CD4-positive, alpha-beta T cell treated with Interleukin-21 for 1 hour (primary cell): ENCODE measurements around the gene PAX7.

Source experiments
- DNase-seq: peaks from one replicate; pipeline ENCODE4 v3.0.0-alpha.2; 2020

Gene PAX7

GRCh38 chr1:18642278-18643095, 11.8 kb downstream of the PAX7 start:
- DNase-seq = no peak

- DNase-seq = no peak
These were observed 12.7 kb downstream of the PAX7 start for GRCh38 chr1:18643154-18644012.

DNA sequence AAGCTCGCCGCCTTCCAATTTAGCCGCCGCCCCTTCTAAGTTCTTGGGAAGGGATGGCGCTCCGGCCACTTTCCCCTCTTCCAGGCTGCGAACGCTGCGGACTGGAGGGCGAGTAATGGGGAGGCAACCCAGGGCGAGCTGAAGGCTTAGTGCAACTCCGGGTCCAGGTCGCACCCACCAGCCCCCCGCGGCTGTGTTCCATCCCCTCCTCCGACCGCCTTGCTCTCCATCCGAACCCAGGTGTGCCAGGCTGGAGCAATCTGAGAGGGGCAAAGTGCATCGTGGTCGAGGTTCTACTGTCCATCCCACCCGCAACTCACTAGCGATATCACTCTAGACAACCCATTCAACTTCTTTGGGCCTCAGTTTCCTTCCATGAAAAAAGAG, 13.4 kb downstream of the PAX7 start:
- no peak for DNase-seq

- DNase-seq = no peak
These were observed 13.8 kb downstream of the PAX7 start for GRCh38 chr1:18644446-18644845.

DNA sequence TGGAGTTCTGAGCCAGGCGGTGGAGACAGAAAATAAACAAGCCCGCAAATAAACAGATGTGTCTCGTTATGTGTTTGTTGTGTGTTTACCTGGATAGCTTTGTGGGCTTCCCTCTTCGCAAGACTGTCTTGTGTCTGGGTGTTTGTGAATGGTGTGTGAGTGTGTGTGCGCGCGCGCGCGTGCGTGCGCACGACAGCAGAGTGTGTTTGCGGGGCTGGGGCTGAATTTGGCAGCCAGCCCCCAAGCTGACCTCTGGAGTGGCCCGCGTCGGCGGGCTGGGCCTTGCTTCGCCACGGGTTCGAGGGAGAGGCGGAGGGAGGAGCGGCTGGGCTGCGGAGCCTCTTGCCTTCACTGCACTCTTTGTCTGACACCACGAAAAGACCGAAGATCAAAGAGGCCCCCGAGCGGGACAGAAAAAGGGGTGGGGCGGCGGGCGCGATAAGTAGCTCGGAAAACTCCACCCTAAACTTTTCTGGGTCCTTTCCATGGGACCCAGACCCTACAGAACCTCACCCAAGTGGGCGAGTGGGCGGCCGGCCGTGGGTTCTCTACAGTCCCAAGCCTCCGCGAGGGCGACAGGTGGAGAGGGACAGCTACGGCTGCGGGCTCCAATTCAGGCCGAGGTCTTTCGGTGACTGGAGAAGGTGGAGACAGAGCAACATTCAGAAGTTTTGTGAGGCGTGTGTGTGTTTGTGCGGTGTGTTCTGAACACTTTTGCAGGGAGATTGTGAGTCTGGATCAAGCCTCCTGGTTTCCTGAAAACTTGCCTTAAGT, 14.5 kb downstream of the PAX7 start:
- DNase-seq = no peak

GRCh38 chr1:18645747-18646090, 15.1 kb downstream of the PAX7 start:
- no peak for DNase-seq

GRCh38 chr1:18646091-18646785, 15.6 kb downstream of the PAX7 start:
- no peak for DNase-seq

GRCh38 chr1:18646786-18647410, 16.3 kb downstream of the PAX7 start:
- DNase-seq = no peak

DNA sequence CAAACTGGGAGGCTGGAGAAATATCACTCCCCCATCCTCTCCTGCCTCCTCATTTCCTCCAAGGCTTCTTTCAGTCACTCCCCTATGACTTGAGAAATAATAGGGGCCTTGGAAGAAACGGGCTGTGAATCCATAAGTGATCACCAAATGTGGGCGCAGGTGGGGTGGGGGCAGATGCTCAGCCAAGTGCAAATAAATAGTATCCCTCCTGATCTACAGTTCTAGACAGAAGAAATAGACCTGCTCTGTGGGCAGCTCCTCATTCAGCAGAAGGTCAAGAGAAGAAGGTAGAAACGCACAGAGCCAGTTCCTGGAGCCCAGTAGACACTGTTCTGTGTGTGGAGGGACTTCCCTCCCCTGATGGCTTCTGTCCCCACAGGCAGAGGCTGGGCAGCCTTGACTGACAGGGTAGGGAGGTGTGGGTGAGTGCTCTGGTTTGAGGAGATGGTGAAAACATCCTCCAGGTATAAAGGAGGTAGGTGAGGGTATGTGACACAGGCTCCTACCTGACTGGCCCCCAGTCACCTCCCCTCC, 17.1 kb downstream of the PAX7 start:
- DNase-seq = no peak

DNA sequence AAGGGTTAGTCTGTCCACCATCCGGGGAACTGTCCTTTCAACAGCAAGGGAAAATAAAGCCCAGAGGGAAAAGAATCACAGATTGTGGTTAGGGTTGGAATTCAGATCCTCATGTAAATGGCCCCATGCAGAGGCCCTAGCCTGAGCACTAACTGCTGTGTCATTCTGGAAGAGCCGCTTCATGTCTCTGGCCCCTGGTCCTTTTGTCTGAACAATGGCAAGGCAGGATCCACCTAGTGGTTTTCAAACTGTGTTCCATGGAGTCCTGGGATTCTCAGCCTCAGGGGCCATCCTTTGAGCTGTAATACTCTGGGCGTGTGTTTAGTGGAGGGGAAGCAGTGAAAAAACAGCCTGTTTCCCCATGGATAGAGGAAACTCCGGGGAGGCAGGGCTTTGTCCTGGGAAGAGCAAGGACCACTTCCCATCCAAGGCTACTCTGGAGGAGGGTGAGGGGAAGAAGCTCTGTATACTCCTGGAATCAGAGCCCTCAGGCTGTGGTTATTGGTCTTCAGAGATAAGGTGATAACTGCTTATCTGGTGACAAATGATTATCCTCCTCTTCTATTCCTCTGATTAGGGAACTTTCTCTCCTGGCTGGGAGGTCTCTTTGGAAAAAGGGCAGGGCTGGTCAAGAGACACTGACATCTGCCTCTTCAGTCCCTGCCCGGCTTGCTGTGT, 19.2 kb downstream of the PAX7 start:
- no peak for DNase-seq

- peak; percentile 9 for DNase-seq
These were observed 21.1 kb downstream of the PAX7 start for GRCh38 chr1:18651713-18652112.

- no peak for DNase-seq
These were observed 22.1 kb downstream of the PAX7 start for GRCh38 chr1:18652791-18653190.

DNA sequence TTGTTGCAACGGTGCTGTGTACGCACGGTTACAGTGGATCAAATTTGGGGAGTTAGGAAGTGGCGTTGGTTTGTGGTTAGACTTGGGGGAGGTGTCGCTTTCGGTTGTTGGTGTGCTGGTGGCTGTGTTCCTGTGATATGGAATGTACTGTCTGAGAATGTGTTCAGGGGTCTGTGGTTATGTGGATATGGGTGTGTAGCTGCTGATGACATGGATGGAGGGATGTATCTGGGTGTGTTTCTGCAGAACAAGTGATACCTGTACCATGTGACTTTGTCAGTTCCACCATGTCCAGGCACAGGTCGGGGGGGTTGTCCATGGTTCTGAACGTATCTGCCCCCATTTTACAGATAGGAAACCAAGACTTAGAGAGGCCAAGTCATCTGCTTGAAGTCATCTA, 22.7 kb downstream of the PAX7 start:
- DNase-seq = no peak

DNA sequence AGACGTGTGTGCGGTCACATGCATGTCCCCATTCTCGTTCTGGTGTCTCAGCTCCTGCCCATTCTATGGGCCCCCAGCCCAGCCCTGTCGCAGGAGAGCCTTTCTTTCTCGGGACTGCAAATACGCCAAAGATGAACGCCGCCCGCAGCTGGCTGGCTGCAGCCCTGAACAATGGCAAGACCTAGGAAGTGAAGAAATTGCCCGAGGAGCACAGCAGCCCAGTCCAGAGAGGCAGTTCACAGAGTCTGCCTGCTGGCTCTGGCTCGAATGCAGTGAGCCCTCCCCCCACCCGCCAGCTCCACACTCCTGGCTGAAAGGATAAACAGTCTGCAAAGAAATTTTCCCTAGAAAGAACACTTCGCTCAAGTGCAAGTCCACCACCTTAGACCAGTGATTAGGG, 23.3 kb downstream of the PAX7 start:
- no peak for DNase-seq

DNA sequence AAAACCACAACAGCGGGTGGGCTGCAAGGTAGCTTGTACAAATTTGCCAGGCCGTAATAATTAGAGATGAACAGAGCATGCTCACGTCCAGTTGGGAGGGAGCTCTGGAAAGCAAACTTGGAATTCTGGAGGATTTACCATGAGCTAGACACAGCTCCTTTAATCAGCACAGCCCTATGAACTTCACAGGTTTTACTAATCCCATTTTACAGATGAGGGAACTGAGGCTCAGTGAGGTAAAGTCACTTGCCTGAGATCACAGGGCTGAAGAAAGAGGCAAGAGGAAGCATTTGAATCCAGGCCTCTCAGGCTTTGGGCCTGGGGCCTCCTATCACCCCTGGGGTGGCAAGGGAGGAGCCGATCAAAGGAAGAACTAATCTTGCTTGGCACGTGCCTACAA, 24.0 kb downstream of the PAX7 start:
- DNase-seq = no peak

- no peak for DNase-seq
These were observed 27.0 kb downstream of the PAX7 start for GRCh38 chr1:18657506-18658201.

DNA sequence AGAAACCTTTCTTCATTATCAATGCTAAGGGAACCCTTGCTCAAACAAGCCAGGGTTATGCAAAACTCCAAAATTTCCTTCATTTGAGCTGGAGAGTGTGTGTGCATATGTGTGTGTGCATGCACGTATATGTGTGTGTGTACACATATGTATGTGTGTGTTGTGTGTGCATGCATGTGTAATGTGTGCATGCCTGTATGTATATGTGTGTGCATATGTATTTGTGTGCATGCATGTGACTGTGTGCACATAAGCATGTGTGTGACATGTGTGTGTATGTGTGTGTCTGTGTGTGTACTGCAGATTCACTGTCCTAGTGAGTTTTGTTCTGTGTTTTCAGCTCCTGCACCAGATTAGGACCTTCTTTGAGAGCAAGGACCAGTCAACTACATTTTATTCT, 28.2 kb downstream of the PAX7 start:
- DNase-seq = no peak

- DNase-seq = no peak
These were observed 31.0 kb downstream of the PAX7 start for GRCh38 chr1:18661404-18662285.

- DNase-seq = no peak
These were observed 31.6 kb downstream of the PAX7 start for GRCh38 chr1:18662286-18662639.
